ENCODE results near the gene KCNH3.
A peak's percentile ranks its signal among the peaks of the same experiment; 100 is the strongest.

The KCNH3 gene

DNA sequence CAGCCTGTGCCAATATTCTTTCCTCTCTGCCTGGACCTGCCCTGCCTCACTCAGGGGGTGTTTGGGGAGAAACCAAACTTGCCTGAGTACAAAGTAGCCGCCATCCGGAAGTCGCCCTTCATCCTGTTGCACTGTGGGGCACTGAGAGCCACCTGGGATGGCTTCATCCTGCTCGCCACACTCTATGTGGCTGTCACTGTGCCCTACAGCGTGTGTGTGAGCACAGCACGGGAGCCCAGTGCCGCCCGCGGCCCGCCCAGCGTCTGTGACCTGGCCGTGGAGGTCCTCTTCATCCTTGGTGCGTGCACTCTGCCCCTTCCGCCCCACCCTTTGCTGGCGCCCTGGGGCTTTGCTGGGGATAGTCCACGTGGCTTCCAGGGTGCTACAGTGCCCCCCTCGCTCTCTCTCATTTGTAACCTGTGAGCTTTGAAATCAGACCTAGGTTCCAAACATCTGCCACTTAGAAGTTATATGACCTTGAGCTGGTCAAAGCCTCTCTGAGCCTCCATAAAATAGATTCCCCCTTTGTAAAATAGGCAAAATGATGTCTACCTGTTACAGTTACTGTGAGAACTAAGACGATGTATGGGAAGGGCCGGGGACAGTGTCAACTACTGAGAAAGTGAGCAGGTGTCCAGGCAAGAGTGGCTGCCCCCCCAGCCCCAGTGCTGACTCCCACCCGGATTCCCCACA is 4.5 kb downstream of the KCNH3 start:
- no peak for DNase-seq (ENCODE audit: low read depth in 1 of 2, low spot score in 1 of 2)
- TF ChIP-seq JUND (IDR thresholded peaks at IDR 0.05; ENCODE audit: low read depth) = no peak
- in situ Hi-C loops (cut with HindIII; ENCODE audit: low pct_unique_long_range_greater_than_20kb, low sequenced_read_pairs) = no loop called here

DNA sequence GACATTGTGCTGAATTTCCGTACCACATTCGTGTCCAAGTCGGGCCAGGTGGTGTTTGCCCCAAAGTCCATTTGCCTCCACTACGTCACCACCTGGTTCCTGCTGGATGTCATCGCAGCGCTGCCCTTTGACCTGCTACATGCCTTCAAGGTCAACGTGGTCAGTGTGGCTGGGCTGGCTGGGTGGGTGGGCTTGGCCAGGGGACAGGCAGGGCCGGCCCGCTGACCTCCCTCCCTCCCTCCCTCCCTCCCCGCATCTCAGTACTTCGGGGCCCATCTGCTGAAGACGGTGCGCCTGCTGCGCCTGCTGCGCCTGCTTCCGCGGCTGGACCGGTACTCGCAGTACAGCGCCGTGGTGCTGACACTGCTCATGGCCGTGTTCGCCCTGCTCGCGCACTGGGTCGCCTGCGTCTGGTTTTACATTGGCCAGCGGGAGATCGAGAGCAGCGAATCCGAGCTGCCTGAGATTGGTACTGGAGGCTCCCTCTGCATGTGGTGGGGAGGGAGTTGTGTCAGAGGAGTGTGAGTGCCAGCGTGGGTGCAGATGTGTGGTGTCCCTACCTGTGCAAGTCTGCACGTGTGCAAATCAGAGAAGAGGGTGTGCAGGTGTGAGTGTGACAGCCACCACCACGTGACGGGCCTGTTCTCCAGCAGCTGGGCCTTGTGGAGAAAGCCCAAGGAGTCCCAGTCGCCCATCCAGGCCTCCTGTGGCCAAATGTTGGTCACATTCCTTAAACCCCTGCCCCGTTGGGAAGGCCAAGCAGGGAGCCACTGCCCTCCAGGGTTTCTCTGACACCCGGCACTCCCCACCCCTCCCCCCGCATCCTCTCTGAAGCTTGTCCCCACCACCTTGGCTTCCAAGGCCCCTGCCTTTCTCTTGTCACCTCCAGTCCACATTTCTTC is 5.3 kb downstream of the KCNH3 start:
- no peak for DNase-seq (ENCODE audit: low read depth in 1 of 2, low spot score in 1 of 2)

DNA sequence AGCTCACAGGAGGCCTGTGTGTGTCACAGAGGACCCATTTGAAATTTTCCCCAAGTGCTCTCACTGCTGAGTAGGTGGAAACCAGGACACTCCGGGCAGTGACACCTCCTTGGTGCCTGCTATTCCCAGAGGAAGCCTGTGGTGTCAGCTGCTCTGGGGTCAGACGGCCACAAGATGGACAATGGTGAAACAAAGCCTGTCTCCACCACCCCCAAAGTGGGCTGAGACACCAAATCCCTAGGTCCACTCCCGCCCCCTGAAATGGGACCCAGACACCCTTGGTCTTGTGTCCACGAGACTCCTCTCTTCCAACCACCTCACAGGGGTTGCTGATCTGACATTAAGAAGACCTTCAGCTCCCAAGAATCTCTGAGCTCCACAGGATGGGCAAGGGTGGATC is 7.0 kb downstream of the KCNH3 start:
- no peak for TF ChIP-seq JUND (IDR thresholded peaks at IDR 0.05; ENCODE audit: low read depth)
- in situ Hi-C loops (cut with HindIII; ENCODE audit: low pct_unique_long_range_greater_than_20kb, low sequenced_read_pairs) = no loop called here

More for the DNA sequence above, 5.3 kb downstream of the KCNH3 start:
- in situ Hi-C loops (cut with HindIII; ENCODE audit: low pct_unique_long_range_greater_than_20kb, low sequenced_read_pairs) = no loop called here
- TF ChIP-seq JUND (IDR thresholded peaks at IDR 0.05; ENCODE audit: low read depth) = no peak

DNA sequence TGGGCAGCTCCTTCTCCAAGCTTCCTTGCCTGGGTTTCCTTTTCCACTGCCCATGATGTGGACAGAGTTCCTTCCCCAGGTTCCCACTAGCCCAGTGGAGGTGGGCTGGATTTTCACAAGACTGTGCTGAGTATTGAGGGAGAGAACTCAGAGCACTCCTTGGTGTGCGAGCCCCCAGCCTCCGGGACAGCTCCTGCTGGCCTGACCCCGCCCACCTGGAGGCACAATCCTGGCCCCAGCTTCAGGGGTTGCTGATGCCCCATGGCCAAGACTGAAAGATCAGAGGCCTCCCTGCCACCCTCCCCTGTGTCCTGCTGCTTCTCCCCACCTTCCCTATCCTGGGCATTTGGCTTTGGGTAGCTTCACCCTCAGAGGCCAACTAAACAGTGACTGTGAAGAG is 7.7 kb downstream of the KCNH3 start:
- no peak for DNase-seq (ENCODE audit: low read depth in 1 of 2, low spot score in 1 of 2)
- in situ Hi-C loops (cut with HindIII; ENCODE audit: low pct_unique_long_range_greater_than_20kb, low sequenced_read_pairs) = no loop called here
- TF ChIP-seq JUND (IDR thresholded peaks at IDR 0.05; ENCODE audit: low read depth) = no peak

More for the DNA sequence above, 7.0 kb downstream of the KCNH3 start:
- no peak for DNase-seq (ENCODE audit: low read depth in 1 of 2, low spot score in 1 of 2)

DNA sequence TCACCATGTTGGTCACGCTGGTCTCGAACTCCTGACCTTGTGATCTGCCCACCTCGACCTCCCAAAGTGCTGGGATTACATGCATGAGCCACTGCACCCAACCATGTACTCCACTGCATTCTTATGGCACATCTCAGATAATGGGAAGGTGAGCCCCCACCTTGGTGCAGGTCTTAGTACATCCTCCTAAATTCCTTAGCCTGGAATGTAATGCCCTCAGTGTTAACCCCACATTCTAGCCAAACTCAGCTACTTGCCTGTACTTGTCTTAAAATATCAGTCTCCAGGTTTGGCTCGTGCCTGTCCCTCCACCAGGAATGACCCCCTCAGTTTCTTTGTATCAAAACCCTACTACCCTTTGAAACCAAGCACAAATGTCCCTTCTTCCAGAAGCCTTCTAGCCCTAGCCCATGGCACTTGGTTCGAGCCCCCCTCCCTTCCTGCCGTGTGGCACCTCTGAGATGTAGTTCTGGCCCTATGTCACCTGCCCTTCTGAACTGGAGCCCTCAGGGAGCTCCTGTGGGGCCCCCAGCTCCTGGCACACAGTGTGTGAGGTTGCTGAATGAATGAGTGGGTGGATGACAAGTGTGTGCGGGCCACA is 8.4 kb downstream of the KCNH3 start:
- DNase-seq (ENCODE audit: low read depth in 1 of 2, low spot score in 1 of 2) = no peak
- in situ Hi-C loops (cut with HindIII; ENCODE audit: low pct_unique_long_range_greater_than_20kb, low sequenced_read_pairs) = no loop called here
- TF ChIP-seq JUND (IDR thresholded peaks at IDR 0.05; ENCODE audit: low read depth) = no peak

DNA sequence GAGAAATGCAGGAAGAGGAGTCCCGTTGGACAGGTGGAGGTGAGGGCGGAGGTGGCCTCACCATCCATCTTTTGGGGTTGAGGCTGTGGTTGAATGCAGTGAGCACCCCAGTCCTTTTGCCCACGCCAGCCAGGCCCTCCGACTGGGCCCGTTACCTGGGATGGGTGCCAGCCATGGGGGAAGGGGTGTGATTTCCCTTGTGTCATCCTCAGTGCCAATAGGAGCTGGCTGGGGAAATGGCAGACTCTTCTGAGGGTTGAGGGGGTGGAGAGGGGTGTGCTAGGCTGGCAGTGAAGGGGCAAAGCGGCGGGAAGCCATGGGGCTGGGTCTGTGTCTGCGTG is 9.6 kb downstream of the KCNH3 start:
- no peak for TF ChIP-seq JUND (IDR thresholded peaks at IDR 0.05; ENCODE audit: low read depth)
- in situ Hi-C loops (cut with HindIII; ENCODE audit: low pct_unique_long_range_greater_than_20kb, low sequenced_read_pairs) = no loop called here
- DNase-seq (ENCODE audit: low read depth in 1 of 2, low spot score in 1 of 2) = no peak

DNA sequence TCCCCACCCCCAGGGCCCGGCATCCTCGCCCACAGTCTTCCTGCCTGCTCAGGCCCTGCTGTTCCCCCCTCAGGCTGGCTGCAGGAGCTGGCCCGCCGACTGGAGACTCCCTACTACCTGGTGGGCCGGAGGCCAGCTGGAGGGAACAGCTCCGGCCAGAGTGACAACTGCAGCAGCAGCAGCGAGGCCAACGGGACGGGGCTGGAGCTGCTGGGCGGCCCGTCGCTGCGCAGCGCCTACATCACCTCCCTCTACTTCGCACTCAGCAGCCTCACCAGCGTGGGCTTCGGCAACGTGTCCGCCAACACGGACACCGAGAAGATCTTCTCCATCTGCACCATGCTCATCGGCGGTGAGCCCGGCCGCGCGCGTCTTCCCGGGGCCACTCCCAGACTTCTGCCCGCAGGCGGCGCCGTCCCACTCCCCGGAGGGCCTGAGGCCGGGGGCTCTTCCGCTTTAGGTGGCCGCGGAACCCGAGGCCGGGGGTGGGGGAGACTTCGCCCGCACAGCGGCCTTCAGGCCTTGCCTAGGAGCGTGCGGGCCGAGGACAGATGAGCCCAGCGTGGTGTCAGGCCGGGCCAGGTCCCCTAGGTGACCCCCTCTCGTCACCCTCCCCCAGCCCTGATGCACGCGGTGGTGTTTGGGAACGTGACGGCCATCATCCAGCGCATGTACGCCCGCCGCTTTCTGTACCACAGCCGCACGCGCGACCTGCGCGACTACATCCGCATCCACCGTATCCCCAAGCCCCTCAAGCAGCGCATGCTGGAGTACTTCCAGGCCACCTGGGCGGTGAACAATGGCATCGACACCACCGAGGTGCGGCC is 10.2 kb downstream of the KCNH3 start:
- no peak for DNase-seq (ENCODE audit: low read depth in 1 of 2, low spot score in 1 of 2)
- in situ Hi-C loops (cut with HindIII; ENCODE audit: low pct_unique_long_range_greater_than_20kb, low sequenced_read_pairs) = no loop called here
- TF ChIP-seq JUND (IDR thresholded peaks at IDR 0.05; ENCODE audit: low read depth) = no peak

DNA sequence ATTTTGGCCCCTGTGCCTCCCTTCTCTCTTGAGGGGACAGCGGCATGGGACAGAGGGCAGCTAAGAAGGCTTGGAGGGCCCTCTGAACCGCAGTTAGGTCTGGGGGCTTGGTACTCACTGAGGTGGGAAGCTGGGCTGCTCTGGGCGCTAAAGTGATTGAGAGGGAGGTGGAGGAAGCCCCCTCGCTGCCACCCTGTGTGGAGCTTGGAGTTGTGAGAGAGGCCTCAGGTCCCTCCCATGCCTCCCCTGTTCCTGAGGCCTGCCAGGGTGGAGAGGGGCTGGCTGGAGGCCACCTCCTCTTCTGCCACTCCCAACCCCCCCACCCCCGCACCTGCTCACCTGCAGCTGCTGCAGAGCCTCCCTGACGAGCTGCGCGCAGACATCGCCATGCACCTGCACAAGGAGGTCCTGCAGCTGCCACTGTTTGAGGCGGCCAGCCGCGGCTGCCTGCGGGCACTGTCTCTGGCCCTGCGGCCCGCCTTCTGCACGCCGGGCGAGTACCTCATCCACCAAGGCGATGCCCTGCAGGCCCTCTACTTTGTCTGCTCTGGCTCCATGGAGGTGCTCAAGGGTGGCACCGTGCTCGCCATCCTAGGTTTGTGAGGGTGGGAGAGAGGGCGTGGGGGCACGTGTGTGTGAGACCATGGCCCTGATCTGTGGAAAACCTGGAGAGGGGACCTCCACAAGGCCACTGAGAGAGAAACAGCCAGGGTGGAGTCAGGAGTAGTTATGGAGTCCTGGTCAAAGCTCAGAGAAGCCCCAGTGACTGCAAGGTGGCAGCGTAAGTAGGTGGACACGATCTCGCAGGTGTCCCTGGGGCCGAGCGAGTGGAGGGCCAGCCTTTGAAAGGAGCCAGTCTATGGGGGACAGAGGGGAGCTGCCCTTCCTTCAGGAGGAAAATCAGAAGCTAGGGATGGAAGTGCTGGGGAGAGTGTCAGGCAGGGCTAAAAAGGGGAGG is 11.2 kb downstream of the KCNH3 start:
- in situ Hi-C loops (cut with HindIII; ENCODE audit: low pct_unique_long_range_greater_than_20kb, low sequenced_read_pairs) = no loop called here
- DNase-seq (ENCODE audit: low read depth in 1 of 2, low spot score in 1 of 2) = no peak
- no peak for TF ChIP-seq JUND (IDR thresholded peaks at IDR 0.05; ENCODE audit: low read depth)

DNA sequence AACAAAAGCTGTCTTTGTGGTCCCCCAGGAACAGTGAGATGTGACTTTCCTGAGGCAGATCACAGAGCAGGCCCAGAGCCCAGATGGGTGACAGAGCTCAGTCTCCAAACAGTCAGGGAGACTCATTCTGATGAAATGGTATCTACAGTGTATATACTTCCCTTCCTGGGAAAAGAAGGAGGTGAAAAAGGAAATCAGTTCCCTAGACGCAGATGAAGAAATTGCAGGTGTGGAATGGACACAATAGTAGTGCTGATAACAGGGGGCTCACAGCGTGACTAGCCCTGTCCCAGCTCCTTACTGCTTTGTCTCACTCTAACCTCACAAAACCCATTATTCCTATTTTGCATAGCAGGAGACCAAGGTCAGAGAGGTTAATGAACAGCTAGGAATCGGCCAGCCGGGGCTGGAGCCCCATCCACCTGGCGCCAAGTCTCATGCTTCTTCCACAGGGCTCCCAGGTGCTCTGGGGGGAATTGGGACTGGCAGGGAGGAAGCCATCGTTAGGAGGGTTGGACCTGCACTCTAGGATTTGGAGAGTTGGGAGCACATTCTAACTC is 11.9 kb downstream of the KCNH3 start:
- no peak for DNase-seq (ENCODE audit: low read depth in 1 of 2, low spot score in 1 of 2)
- in situ Hi-C loops (cut with HindIII; ENCODE audit: low pct_unique_long_range_greater_than_20kb, low sequenced_read_pairs) = no loop called here
- TF ChIP-seq JUND (IDR thresholded peaks at IDR 0.05; ENCODE audit: low read depth) = no peak

DNA sequence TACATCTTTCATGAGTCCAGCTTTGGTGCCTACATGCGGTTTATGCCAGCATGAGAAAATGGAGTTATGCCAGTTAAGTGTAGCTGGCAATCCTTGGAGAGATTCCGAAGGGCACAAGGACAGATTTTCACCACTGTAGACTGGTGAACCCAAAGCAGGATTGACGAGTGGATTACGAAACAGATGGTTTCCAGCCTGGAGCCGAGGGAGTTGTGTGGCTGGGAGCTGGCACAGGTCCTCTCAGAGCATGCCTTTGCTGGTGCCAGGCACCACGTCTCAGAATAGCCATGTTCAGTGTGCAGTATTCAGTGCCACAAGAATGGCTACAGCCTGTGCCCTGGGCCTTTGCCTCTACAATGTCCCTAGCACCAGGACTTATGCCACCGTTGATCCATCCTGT is 13.2 kb downstream of the KCNH3 start:
- peak; percentile 72 to 73 for DNase-seq (ENCODE audit: low read depth in 1 of 2, low spot score in 1 of 2)
- no peak for TF ChIP-seq JUND (IDR thresholded peaks at IDR 0.05; ENCODE audit: low read depth)
- in situ Hi-C loops (cut with HindIII; ENCODE audit: low pct_unique_long_range_greater_than_20kb, low sequenced_read_pairs) = no loop called here

DNA sequence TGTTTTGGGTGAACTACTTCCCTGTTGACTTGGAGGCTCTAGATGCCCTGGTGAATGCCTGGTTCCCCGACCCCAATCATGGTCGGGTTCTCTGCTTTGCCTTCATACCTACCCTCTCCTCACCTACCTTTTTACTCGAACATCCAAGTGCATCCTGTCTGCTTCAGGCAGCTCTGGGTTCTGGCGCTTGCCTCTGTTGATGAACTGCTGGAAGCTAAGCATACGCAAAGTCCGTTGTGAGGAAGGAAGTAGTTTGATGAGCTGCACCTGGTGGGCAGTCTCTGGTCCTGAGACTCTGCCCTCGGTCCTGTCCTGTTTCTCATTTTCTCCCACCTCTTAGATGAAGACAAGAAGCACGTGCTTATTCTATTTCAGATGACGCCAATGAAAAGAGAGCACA is 13.6 kb downstream of the KCNH3 start:
- DNase-seq (ENCODE audit: low read depth in 1 of 2, low spot score in 1 of 2) = peak in 1 of 2 experiments; percentile 14
- no peak for TF ChIP-seq JUND (IDR thresholded peaks at IDR 0.05; ENCODE audit: low read depth)
- in situ Hi-C loops (cut with HindIII; ENCODE audit: low pct_unique_long_range_greater_than_20kb, low sequenced_read_pairs) = no loop called here
